Mesothelial cell of epicardium (in vitro differentiated cells): ENCODE data around the gene TATDN2. TPM values are rescaled to one million over a fixed set of nuclear protein-coding genes. Genes with fewer than 3 reads are reported as not detected.

Experiments used
- DNase-seq, 2 experiments: peaks; one replicate each; pipeline ENCODE4 v3.0.0; 2021; ENCODE audit warnings: low spot score in 2 of 2; ENCODE audit not compliant: unreplicated experiment in 2 of 2
- H3K27ac Mint-ChIP-seq: 2 replicates; pipeline ENCODE4 v1.8.0; 2021; ENCODE audit warnings: mixed read lengths
- H3K27me3 Mint-ChIP-seq: 2 replicates; pipeline ENCODE4 v1.8.0; 2021; ENCODE audit warnings: low read depth, mixed read lengths
- H3K36me3 Mint-ChIP-seq: 2 replicates; pipeline ENCODE4 v1.8.0; 2021; ENCODE audit warnings: mixed read lengths
- H3K4me1 Mint-ChIP-seq: 2 replicates; pipeline ENCODE4 v1.8.0; 2021; ENCODE audit warnings: mixed read lengths
- H3K4me3 Mint-ChIP-seq: 2 replicates; pipeline ENCODE4 v1.8.0; 2021; ENCODE audit warnings: mild to moderate bottlenecking, moderate library complexity, mixed read lengths
- H3K9me3 Mint-ChIP-seq: 2 replicates; pipeline ENCODE4 v1.8.0; 2021; ENCODE audit warnings: mixed read lengths
- CTCF ChIP-seq: fragments of 200-600 bp; sonication (generic); IDR thresholded peaks from one replicate; pipeline ENCODE4 v1.5.0; 2021; ENCODE audit warnings: antibody characterized with exemption; ENCODE audit not compliant: unreplicated experiment
- total RNA-seq: library from RNA; stranded (reverse); gene quantifications from 3 replicates; pipeline ENCODE4 v1.2.1, GENCODE V29; 2021

Gene TATDN2
- total RNA-seq, 1 donor from 2014 or later = 40.6 TPM

- DNase-seq = no peak
- H3K9me3 Mint-ChIP-seq = no peaks in the 10 kb centered on the region
- no peaks in the 10 kb centered on the region for H3K27me3 Mint-ChIP-seq
- TF ChIP-seq CTCF = no peak
- H3K27ac Mint-ChIP-seq = no peak overlapping the region
- H3K4me1 Mint-ChIP-seq = no peaks in the 10 kb centered on the region
- H3K4me3 Mint-ChIP-seq = no peak overlapping the region
- H3K36me3 Mint-ChIP-seq = peaks cover 39% of the 10 kb centered on the region
Measured at GRCh38 chr3:10299679-10300078, 51.4 kb downstream of the TATDN2 start.

- no peaks in the 10 kb centered on the region for H3K4me1 Mint-ChIP-seq
- no peaks in the 10 kb centered on the region for H3K27me3 Mint-ChIP-seq
- DNase-seq = no peak
- H3K4me3 Mint-ChIP-seq = no peak overlapping the region
- TF ChIP-seq CTCF = no peak
- H3K36me3 Mint-ChIP-seq = peaks cover 39% of the 10 kb centered on the region
- no peaks in the 10 kb centered on the region for H3K9me3 Mint-ChIP-seq
- no peak overlapping the region for H3K27ac Mint-ChIP-seq
Measured at GRCh38 chr3:10300087-10300486, 51.8 kb downstream of the TATDN2 start.

- Mint-ChIP-seq H3K27ac (no peak overlapping the region), H3K27me3 (no peaks in the 10 kb centered on the region), H3K9me3 (no peaks in the 10 kb centered on the region), H3K4me3 (no peak overlapping the region), H3K4me1 (no peaks in the 10 kb centered on the region), H3K36me3 (peaks cover 49% of the 10 kb centered on the region)
- no peak for DNase-seq
- TF ChIP-seq CTCF = no peak
Measured at GRCh38 chr3:10303105-10303504, 54.8 kb downstream of the TATDN2 start.

GRCh38 chr3:10303785-10304184 lies 55.5 kb downstream of the TATDN2 start:
- no peak overlapping the region for H3K4me3 Mint-ChIP-seq
- TF ChIP-seq CTCF = no peak
- H3K9me3 Mint-ChIP-seq = no peaks in the 10 kb centered on the region
- no peak overlapping the region for H3K27ac Mint-ChIP-seq
- H3K36me3 Mint-ChIP-seq = peaks cover 49% of the 10 kb centered on the region
- H3K27me3 Mint-ChIP-seq = no peaks in the 10 kb centered on the region
- DNase-seq = no peak
- H3K4me1 Mint-ChIP-seq = no peaks in the 10 kb centered on the region

GRCh38 chr3:10304905-10305304 lies 56.6 kb downstream of the TATDN2 start:
- Mint-ChIP-seq H3K9me3 (no peaks in the 10 kb centered on the region), H3K27ac (no peak overlapping the region), H3K4me1 (peaks cover 2% of the 10 kb centered on the region), H3K36me3 (peaks cover 54% of the 10 kb centered on the region), H3K4me3 (no peak overlapping the region), H3K27me3 (no peaks in the 10 kb centered on the region)
- TF ChIP-seq CTCF = no peak
- no peak for DNase-seq

GRCh38 chr3:10305331-10305902 lies 57.2 kb downstream of the TATDN2 start:
- H3K36me3 Mint-ChIP-seq = peaks cover 56% of the 10 kb centered on the region
- no peak for DNase-seq
- no peak overlapping the region for H3K4me3 Mint-ChIP-seq
- no peaks in the 10 kb centered on the region for H3K9me3 Mint-ChIP-seq
- H3K27me3 Mint-ChIP-seq = no peaks in the 10 kb centered on the region
- TF ChIP-seq CTCF = no peak
- peaks cover 2% of the 10 kb centered on the region for H3K4me1 Mint-ChIP-seq
- no peak overlapping the region for H3K27ac Mint-ChIP-seq
